C4-2B (cell line): Measurements from ENCODE around the gene ELMO1.

ENCODE experiments used
- CTCF ChIP-seq: fragments of 450-650 bp; conservative IDR thresholded peaks from 2 replicates; pipeline ENCODE4 v1.5.1; 2017; ENCODE audit warnings: mild to moderate bottlenecking
- ZFX ChIP-seq: fragments of 450-650 bp; IDR thresholded peaks from 2 replicates; pipeline ENCODE4 v1.6.1; 2017

GRCh38 chr7:36806891-36807290 is 641.8 kb downstream of the ELMO1 start:
- no peak for TF ChIP-seq CTCF
- TF ChIP-seq ZFX, result no peak
